Stimulated activated CD8-positive, alpha-beta memory T cell treated with anti-CD3 and anti-CD28 coated beads, Interleukin-15, amount 100 ng/mL, for 48 hours (primary cell): ENCODE data around the gene JPH4.
"Not testable (repeated sequence)": the region's sequence is repeated elsewhere in the genome, so short reads cannot be mapped to it uniquely, and the experiment has no call there.

Source experiments
- DNase-seq, 2 donors: peaks; one replicate each; pipeline ENCODE4 v3.0.0-alpha.2; 2020; ENCODE audit warnings: low read depth in 2 of 2

JPH4 gene

DNA sequence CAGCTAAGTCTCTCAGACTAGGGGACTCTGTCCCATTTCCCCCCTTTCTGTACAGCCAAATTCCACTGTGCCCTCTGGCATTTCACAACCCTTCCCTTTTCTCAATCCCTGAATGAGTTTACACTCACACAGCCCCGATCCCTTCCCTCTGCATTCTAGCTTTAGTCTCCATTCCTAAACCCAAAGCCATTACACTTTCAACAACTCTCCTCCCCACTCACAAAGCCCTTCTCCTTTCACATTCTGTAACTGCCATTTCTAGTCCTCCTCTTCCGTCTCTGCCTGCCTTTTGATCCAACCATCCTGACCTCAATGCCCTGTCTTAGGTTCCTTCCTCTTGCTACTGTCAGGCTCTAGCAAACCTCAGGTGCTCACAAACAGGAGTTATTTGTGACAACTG lies 30.7 kb downstream of the JPH4 start:
- DNase-seq, result no peak

GRCh38 chr14:23546450-23547035 lies 32.0 kb downstream of the JPH4 start:
- DNase-seq, result no peak

- no peak for DNase-seq
Observed at GRCh38 chr14:23545740-23546365, 32.7 kb downstream of the JPH4 start.

DNA sequence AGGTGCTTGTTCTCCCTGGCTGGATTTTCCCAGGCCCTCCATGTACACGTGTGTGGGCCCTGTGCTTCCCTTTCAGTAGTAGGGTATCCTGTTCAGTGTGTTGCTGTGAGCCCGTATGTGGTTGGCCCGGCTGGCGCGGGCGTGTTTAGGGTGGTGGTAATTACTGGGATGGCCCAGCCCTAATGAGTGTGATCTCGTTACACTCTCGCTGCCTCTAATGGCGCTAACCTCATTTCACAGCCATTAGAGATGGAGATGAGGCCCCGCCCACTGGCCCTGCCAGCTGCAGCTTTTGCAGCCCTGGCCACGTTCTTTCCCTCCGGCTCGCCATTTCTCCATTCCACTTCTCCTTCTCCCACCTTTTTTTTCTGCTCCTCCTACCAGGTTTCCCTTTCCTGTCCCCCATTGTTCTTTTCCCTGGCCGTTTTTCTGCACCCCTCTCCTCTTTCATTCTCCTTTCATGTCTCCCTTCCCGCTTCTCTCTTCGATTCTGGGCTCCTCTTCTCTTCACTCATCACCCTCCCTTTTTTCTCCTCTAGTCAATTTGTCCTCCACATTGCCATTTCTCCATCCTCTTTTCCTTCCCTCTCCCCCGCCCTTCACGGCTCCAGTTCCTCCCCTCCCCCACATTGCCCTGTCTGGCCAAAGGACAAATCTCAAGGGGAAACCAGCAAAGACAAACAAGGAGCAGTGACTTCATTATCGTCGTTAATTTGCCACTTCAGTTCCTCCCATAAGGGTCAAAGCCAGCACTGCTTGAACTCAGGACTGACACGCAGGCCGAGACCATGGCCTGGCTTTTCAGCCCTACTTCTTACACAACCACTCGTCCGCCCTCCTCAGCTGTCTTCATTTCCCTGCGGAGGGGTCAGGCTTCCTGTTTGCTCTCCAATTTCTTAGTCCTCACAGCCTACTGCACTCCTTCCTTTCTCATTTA lies 33.8 kb downstream of the JPH4 start:
- DNase-seq, result no peak

DNA sequence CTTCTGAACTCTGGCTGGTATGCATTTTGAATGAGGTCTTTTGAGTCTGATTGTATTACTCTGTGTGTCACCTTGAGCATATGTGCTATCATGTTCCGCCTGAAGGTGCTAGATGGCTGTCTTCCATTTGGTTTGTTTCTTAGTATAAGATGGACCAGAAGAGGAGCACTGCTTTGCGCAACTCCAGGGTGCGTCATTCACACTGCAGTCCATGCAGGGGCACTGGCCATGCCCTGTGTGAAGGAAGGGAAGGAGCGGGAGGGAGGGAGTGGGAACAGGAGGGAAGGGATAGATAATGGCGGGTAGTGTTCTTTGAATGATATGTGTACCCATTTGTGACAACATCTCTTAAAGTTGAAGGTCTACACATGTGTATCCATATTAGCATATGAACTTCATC lies 35.2 kb downstream of the JPH4 start:
- no peak for DNase-seq

GRCh38 chr14:23542261-23542660 lies 36.3 kb downstream of the JPH4 start:
- no peak for DNase-seq

DNA sequence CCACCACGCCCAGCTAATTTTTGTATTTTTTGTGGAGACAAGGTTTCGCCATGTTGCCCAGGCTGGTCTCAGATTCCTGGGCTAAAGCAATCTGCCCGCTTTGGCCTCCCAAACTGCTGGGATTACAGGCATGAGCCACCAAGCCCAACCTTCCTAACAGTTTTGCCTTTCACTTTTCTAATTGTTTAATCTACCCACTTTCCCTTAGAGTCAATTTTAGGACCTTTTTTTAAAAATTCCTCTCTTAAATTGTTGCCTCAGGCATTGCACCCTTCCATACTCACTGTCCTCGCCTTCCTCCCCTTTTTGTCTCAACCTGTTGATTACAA lies 38.5 kb downstream of the JPH4 start:
- no peak for DNase-seq

GRCh38 chr14:23539248-23540140 lies 39.1 kb downstream of the JPH4 start:
- no peak for DNase-seq

- DNase-seq, result no peak
Observed at GRCh38 chr14:23538785-23539184, 39.8 kb downstream of the JPH4 start.

DNA sequence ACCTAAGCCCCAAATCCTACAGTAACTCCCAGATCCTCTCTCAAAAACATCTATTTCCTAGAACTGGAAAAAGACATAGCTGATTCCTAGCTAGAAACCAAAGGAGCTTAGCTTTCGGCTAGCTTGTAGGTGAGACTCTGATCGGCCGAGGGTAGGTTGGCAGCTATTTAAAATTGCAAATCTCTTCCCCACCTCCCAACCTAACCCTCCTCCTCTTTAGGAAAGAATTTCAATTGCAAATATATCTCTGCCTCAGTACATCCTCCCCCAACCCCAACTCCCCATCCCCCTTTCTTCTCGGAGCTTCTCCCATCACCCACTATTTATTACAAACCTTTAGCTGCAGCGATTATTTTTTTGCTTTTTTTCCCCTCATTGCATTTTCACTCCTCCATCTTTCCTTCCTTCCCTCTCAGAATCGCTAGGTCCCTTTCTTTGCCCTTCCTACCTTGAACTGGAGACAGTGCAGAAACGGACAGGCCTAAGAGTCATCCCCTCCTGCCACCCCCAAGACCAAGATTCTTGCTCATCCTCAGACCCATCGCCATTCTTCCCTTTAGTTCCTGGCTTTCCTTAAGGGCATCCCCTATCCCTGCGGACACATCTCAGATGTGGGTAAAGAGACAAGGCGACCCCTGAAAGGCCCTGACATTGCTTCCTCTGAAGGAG lies 40.4 kb downstream of the JPH4 start:
- DNase-seq, result no peak

DNA sequence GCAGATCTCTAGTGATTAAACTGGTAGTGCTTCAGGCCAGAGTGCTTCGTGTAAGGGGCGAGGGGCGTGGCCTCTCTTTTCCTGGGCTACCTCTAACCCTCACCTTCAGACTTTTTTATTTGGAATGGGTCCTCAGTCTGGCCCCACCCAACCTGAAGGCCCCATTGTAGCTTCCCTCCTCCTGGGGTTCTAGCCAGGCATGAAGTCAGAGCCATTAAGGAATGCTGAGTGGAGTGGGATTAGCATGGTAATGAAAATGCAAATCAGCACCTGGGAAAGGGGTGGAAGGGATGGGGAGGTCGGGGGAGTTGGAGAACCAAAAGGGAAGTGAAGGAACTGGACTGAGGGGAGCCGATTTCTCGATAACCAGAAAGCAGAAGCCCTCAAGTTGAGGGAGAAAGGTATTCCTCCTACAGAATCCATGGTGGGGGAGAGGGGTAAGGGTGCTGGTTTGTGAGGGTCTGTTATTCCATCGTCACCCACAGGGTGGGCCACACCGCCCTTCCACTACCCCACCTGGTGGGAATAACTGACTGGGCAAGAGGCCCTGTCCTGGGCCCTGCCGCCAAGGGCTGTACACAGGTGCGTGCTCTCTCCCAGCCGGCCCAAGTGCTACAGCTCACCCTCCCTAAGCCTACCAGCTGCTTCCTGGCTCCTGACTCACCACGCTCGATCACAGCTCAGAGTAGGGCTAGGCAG lies 41.1 kb downstream of the JPH4 start:
- DNase-seq, result no peak

- not testable (repeated sequence) for DNase-seq
Observed at GRCh38 chr14:23536906-23537305, 41.7 kb downstream of the JPH4 start.

DNA sequence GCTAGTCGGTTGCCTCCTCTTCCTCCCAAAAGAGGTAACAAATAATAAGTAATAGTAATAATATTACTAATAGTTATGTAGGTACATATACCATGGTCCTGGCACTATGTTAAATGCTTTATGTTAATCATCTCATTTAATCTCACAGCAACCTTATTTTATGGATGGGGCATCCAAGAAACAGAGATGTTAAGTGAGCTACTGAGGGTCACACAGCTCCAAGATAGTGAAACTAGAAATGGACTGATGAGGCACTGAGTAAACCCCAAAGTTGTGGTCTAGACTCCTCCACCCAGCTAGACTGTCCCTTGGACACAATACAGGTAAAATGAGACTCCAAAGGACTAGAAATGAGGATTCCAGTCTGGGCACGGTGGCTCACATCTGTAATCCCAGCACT lies 42.1 kb downstream of the JPH4 start:
- DNase-seq, result no peak

- no peak for DNase-seq
Observed at GRCh38 chr14:23535943-23536342, 42.6 kb downstream of the JPH4 start.

DNA sequence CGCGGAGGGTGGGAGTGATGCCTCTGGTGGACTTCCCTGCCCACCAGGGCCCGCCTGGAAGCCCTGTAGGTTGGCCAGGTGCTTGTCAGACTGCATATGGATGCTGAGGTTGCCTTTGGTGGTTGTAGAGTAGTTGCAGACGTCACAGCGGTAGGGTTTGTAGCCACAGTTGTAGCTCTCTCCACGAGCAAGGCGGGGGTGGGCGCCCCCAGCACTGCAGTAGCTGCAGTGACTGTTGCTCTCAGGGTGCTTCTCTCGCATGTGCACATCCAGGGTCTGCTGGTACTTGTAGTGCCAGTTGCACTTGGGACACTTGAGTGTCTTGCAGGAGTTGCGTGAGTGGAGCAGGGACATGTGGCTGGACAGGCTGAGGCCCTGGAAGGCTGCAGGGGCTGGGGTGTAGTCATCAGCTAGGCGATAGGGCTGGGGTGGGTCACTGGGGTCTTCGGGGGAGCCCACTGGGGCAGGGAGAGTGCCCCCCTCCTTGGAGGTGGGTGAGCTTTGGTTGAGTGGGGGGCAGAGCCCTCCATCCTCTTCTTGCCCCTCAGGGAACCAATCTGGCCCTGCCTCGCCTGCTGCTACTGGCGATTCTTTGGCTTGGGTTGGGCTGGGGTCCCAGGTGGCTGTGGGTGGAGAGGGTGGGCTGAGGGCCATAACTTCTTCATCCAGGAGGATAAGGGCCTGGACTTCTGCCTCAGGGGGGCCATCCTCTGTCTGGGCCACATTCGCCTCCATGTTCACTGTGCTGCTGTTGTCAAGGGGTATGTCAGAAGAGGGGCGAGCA lies 44.7 kb downstream of the JPH4 start:
- no peak for DNase-seq

DNA sequence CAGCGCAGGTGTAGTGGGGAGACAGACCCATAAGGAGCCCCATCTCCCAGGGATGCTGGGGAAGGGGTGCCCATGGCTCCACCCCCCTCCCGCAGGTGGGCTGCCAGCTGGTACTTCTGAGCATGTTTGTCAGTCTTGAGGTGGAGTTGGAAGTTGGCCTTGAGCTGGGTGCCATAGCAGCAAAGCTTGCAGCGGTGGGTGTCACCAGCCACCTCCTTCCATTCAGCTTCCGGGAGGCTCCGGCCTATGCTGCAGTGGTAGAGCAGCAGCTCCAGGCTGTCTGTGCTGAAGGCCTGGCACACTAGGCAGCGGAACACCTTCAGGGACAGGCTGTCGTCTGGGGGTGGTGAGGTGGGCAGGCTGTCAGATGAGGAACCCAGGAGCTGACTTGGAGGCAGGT lies 45.9 kb downstream of the JPH4 start:
- DNase-seq, result no peak

DNA sequence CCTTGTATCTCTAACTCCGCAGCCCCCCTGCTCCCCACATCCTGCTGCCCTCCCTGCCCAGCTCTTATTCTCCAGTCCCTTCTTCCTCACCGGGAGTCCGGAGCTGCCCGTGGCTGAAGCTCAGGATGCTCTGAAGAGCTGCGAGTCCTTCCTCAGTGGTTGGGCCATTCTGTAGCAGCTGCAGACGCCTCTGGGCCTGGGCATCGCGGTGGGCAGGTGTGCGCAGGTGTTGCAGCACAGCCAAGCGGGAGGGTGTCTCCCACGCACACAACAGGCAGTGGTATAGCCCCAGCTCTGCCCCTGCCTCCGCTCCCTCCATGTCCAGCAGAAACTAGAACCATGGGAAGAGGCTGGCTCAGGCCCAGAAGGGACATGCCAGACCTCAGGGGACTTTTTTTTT lies 47.2 kb downstream of the JPH4 start:
- no peak for DNase-seq

- DNase-seq, result no peak
Observed at GRCh38 chr14:23530375-23531055, 48.1 kb downstream of the JPH4 start.

DNA sequence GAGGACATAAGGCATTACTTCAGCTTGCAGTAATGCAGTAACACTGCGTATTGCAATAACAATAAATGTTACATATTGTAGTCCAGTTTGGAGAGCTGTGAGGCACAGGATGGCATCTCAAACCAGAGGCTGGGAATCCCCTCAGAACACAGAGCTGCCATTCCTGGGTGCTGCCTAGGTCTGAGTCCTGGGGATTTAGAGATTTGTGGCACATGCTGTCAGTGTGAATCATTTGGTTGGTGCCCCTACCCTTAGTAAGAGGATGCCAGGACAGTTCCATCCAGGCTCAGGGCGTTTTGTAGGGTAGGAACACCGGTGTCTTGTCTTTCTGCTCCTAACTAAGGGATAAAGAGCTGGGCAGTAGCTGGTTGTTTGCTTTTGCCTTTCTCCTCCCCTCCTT lies 49.6 kb downstream of the JPH4 start:
- DNase-seq, result no peak
